Measurements from ENCODE around the gene CNOT3. TPM values are rescaled to one million over a fixed set of nuclear protein-coding genes. Genes with fewer than 3 reads are reported as not detected.

The CNOT3 gene
- total and polyA plus RNA-seq, 2 experiments from 2014 or later: 39.7 to 47.0 TPM

GRCh38 chr19:54142166-54142780, 4.7 kb downstream of the CNOT3 start:
- H3F3A ChIP-seq (replicated peaks; ENCODE audit: low read depth): 0 out of 2 replicates have a peak, but pooled peaks cover 3% of the 10 kb centered on the region
- no peak overlapping the region for H3K27ac Mint-ChIP-seq
- H3K36me3 Mint-ChIP-seq (ENCODE audit: low read depth): peaks cover 72% of the 10 kb centered on the region
- H3K9me3 Mint-ChIP-seq: no peaks in the 10 kb centered on the region; the same call in 2 of the 3 replicates
- no peak overlapping the region for H2AFZ ChIP-seq
- no peak overlapping the region for H3K4me2 ChIP-seq
- no peak overlapping the region for H3K4me3 Mint-ChIP-seq
- ATAC-seq: no peak
- H3K4me3 ChIP-seq: no peak overlapping the region
- no peak overlapping the region for H3K27ac ChIP-seq (ENCODE audit: low read depth)
- peaks cover 51% of the 10 kb centered on the region for H4K20me1 ChIP-seq (replicated peaks; ENCODE audit: insufficient read depth)
- peaks cover 14% of the 10 kb centered on the region for H3K27me3 Mint-ChIP-seq (ENCODE audit: insufficient read depth, low read depth, poor library complexity)
- peaks cover 51% of the 10 kb centered on the region for H3K79me2 ChIP-seq (replicated peaks; ENCODE audit: insufficient read depth)
- no peaks in the 10 kb centered on the region for H3K27me3 ChIP-seq (ENCODE audit: insufficient read depth)
- no peak for DNase-seq (ENCODE audit: low spot score)
- H3K9me2 ChIP-seq (ENCODE audit: insufficient read depth): no peaks in the 10 kb centered on the region
- peaks cover 24% of the 10 kb centered on the region for H3K36me3 ChIP-seq (ENCODE audit: insufficient read depth)
- TF ChIP-seq POLR2AphosphoS5 (IDR thresholded peaks at IDR 0.05; ENCODE audit: low read depth): no peak
- TF ChIP-seq EZH2 (IDR thresholded peaks at IDR 0.05; ENCODE audit: low read depth, unreplicated experiment): no peak
- no peaks in the 10 kb centered on the region; the same call in 1 of the 2 replicates for H3K4me1 ChIP-seq (ENCODE audit: insufficient read depth)
- peaks cover 23% of the 10 kb centered on the region for H3K4me1 Mint-ChIP-seq

DNA sequence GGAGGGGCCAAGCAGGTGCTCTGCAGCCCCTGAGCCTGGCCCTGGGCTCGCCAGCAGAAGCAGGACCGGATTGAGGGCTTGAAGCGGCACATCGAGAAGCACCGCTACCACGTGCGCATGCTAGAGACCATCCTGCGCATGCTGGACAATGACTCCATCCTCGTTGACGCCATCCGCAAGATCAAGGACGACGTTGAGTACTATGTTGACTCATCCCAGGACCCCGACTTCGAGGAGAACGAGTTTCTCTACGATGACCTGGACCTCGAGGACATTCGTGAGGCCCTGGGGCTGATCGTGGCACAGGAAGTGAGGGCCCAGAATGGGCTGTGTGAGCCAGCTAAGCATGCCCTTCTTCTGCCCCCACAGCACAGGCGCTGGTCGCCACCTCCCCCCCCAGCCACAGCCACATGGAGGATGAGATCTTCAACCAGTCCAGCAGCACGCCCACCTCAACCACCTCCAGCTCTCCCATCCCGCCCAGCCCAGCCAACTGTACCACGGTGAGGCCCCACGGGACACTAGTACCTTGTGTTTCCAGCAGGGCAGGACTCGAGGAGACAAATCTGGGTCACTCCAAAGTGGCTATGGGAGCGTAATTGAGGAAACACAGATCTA, 8.1 kb downstream of the CNOT3 start:
- H4K20me1 ChIP-seq (replicated peaks; ENCODE audit: insufficient read depth): peaks cover 36% of the 10 kb centered on the region
- H2AFZ ChIP-seq: no peak overlapping the region
- no peak overlapping the region for H3K4me3 ChIP-seq
- Mint-ChIP-seq H3K27ac (no peak overlapping the region), H3K27me3 (ENCODE audit: insufficient read depth, low read depth, poor library complexity) (peaks cover 16% of the 10 kb centered on the region), H3K36me3 (ENCODE audit: low read depth) (peaks cover 80% of the 10 kb centered on the region), H3K4me1 (peaks cover 3% of the 10 kb centered on the region), H3K9me3 (no peaks in the 10 kb centered on the region), H3K4me3 (no peak overlapping the region)
- ATAC-seq: no peak
- H3K4me1 ChIP-seq (ENCODE audit: insufficient read depth): no peaks in the 10 kb centered on the region
- H3F3A ChIP-seq (replicated peaks; ENCODE audit: low read depth): 0 out of 2 replicates have a peak, but pooled peaks cover 3% of the 10 kb centered on the region
- peaks cover 29% of the 10 kb centered on the region for H3K36me3 ChIP-seq (ENCODE audit: insufficient read depth)
- no peak for TF ChIP-seq NANOG (IDR thresholded peaks at IDR 0.05; ENCODE audit: borderline replicate concordance)
- TF ChIP-seq JUNB (IDR thresholded peaks at IDR 0.05; ENCODE audit: unreplicated experiment): no peak
- no peak overlapping the region for H3K27ac ChIP-seq (ENCODE audit: low read depth)
- no peak overlapping the region for H3K4me2 ChIP-seq
- H3K27me3 ChIP-seq (ENCODE audit: insufficient read depth): no peaks in the 10 kb centered on the region
- peaks cover 25% of the 10 kb centered on the region for H3K79me2 ChIP-seq (replicated peaks; ENCODE audit: insufficient read depth)
- H3K9me2 ChIP-seq (ENCODE audit: insufficient read depth): no peaks in the 10 kb centered on the region
- no peak for DNase-seq (ENCODE audit: low spot score)

- Mint-ChIP-seq H3K9me3 (no peaks in the 10 kb centered on the region; the same call in 2 of the 3 replicates), H3K27ac (no peak overlapping the region; the same call in 1 of the 2 replicates), H3K27me3 (ENCODE audit: insufficient read depth, low read depth, poor library complexity) (peaks cover 13% of the 10 kb centered on the region), H3K4me1 (no peaks in the 10 kb centered on the region; the same call in 2 of the 3 replicates), H3K4me3 (no peak overlapping the region), H3K36me3 (ENCODE audit: low read depth) (peaks cover 83% of the 10 kb centered on the region)
- Histone ChIP-seq H3K4me2 (no peak overlapping the region), H3K27ac (ENCODE audit: low read depth) (no peak overlapping the region), H3K27me3 (ENCODE audit: insufficient read depth) (no peaks in the 10 kb centered on the region), H3K79me2 (replicated peaks; ENCODE audit: insufficient read depth) (peaks cover 5% of the 10 kb centered on the region; the same call in 1 of the 2 replicates), H3K9me2 (ENCODE audit: insufficient read depth) (no peaks in the 10 kb centered on the region), H3F3A (replicated peaks; ENCODE audit: low read depth) (no peaks in the 10 kb centered on the region; the same call in 1 of the 2 replicates), H3K4me1 (ENCODE audit: insufficient read depth) (no peaks in the 10 kb centered on the region), H3K36me3 (ENCODE audit: insufficient read depth) (peaks cover 27% of the 10 kb centered on the region), H3K4me3 (no peak overlapping the region), H2AFZ (no peak overlapping the region), H4K20me1 (replicated peaks; ENCODE audit: insufficient read depth) (peaks cover 16% of the 10 kb centered on the region)
- no peak for DNase-seq (ENCODE audit: low spot score)
- no peak for ATAC-seq
- no peak for TF ChIP-seq ZNF114 (CRISPR knock-in tag; IDR thresholded peaks at IDR 0.05)
- TF ChIP-seq ZNF331 (CRISPR knock-in tag; IDR thresholded peaks at IDR 0.05; ENCODE audit: low read depth): no peak
- no peak for TF ChIP-seq CREB1 (CRISPR knock-in tag; IDR thresholded peaks at IDR 0.05; ENCODE audit: low read depth)
- TF ChIP-seq JUNB (IDR thresholded peaks at IDR 0.05; ENCODE audit: unreplicated experiment): no peak
- TF ChIP-seq, protein P1, sequence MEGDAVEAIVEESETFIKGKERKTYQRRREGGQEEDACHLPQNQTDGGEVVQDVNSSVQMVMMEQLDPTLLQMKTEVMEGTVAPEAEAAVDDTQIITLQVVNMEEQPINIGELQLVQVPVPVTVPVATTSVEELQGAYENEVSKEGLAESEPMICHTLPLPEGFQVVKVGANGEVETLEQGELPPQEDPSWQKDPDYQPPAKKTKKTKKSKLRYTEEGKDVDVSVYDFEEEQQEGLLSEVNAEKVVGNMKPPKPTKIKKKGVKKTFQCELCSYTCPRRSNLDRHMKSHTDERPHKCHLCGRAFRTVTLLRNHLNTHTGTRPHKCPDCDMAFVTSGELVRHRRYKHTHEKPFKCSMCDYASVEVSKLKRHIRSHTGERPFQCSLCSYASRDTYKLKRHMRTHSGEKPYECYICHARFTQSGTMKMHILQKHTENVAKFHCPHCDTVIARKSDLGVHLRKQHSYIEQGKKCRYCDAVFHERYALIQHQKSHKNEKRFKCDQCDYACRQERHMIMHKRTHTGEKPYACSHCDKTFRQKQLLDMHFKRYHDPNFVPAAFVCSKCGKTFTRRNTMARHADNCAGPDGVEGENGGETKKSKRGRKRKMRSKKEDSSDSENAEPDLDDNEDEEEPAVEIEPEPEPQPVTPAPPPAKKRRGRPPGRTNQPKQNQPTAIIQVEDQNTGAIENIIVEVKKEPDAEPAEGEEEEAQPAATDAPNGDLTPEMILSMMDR (conservative IDR thresholded peaks at IDR 0.05; ENCODE audit: low read depth in 2 of 2): no peak
- no peak for TF ChIP-seq REST (IDR thresholded peaks at IDR 0.05; ENCODE audit: unreplicated experiment)
- TF ChIP-seq STAT1 (IDR thresholded peaks at IDR 0.05; ENCODE audit: unreplicated experiment): no peak
- TF ChIP-seq POLR2AphosphoS5 (IDR thresholded peaks at IDR 0.05; ENCODE audit: low read depth): no peak
- no peak for TF ChIP-seq ETS1 (IDR thresholded peaks at IDR 0.05)
- no peak for TF ChIP-seq NANOG (IDR thresholded peaks at IDR 0.05; ENCODE audit: borderline replicate concordance)
Measured at GRCh38 chr19:54147676-54148075, 10.1 kb downstream of the CNOT3 start.
